Fibroblast of mammary gland (primary cell): ENCODE data around the gene CHAT.

ENCODE experiments used
- DNase-seq: peaks from one replicate; pipeline ENCODE4 v3.0.0-alpha.2; 2010; ENCODE audit warnings: low read depth
- H3K4me3 ChIP-seq: 2 replicates; pipeline ENCODE4 v1.5.1; 2011; ENCODE audit warnings: low read depth, mild to moderate bottlenecking, low read length, moderate library complexity; ENCODE audit not compliant: control insufficient read depth
- CTCF ChIP-seq: conservative IDR thresholded peaks from 2 replicates; pipeline ENCODE4 v1.5.1; 2011; ENCODE audit warnings: low read depth, low read length, inconsistent platforms; ENCODE audit not compliant: control insufficient read depth, insufficient read depth

The CHAT gene

GRCh38 chr10:49645417-49645816 is 31.6 kb downstream of the CHAT start:
- no peak overlapping the region for H3K4me3 ChIP-seq
- DNase-seq = no peak
- no peak for TF ChIP-seq CTCF

- no peak for DNase-seq
- no peak for TF ChIP-seq CTCF
- no peak overlapping the region for H3K4me3 ChIP-seq
Observed at GRCh38 chr10:49645871-49646870, 32.3 kb downstream of the CHAT start.

- DNase-seq = no peak
- TF ChIP-seq CTCF = no peak
- H3K4me3 ChIP-seq = no peak overlapping the region
Observed at GRCh38 chr10:49647554-49647953, 33.7 kb downstream of the CHAT start.

- no peak overlapping the region for H3K4me3 ChIP-seq
- TF ChIP-seq CTCF = no peak
- no peak for DNase-seq
Observed at GRCh38 chr10:49647985-49648795, 34.4 kb downstream of the CHAT start.

- DNase-seq = no peak
- H3K4me3 ChIP-seq = no peak overlapping the region
- TF ChIP-seq CTCF = no peak
Observed at GRCh38 chr10:49649294-49649693, 35.5 kb downstream of the CHAT start.

- no peak for TF ChIP-seq CTCF
- H3K4me3 ChIP-seq = no peak overlapping the region
- DNase-seq = no peak
Observed at GRCh38 chr10:49649936-49650723, 36.3 kb downstream of the CHAT start.
